Activated CD8-positive, alpha-beta memory T cell treated with anti-CD3 and anti-CD28 coated beads for 1 hour (primary cell): Measurements from ENCODE around the gene IFNGR2.
"Not testable (repeated sequence)": the region's sequence is repeated elsewhere in the genome, so short reads cannot be mapped to it uniquely, and the experiment has no call there.

ENCODE experiments used
- DNase-seq, 2 donors: peaks; one replicate each; pipeline ENCODE4 v3.0.0-alpha.2; 2020; ENCODE audit warnings: low read depth in 1 of 2; ENCODE audit errors: extremely low read depth in 1 of 2

Gene IFNGR2

DNA sequence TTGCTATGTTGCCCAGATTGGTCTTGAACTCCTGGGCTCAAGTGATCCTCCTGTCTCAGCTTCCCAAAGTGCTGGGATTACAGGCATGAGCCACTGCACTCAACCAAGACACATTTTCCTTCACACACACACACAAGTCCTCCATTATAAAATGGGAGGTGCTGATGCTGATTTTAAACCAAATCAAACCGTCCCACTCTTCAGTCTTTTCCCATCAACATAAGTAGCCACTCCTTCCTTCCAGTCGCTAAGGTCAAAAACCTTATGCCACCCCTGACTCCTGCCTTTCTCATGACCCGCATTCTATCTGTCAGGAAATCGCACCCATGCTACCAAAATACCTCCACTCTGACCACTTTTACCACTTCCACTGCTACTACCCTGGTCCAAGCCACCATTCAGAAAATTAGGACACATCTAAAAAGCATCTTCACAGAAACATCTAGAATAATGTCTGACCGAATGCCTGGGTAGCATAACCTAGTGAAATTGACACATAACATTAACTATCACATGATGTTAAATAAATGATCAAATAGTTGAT, 28.0 kb upstream of the IFNGR2 start:
- DNase-seq: no peak

DNA sequence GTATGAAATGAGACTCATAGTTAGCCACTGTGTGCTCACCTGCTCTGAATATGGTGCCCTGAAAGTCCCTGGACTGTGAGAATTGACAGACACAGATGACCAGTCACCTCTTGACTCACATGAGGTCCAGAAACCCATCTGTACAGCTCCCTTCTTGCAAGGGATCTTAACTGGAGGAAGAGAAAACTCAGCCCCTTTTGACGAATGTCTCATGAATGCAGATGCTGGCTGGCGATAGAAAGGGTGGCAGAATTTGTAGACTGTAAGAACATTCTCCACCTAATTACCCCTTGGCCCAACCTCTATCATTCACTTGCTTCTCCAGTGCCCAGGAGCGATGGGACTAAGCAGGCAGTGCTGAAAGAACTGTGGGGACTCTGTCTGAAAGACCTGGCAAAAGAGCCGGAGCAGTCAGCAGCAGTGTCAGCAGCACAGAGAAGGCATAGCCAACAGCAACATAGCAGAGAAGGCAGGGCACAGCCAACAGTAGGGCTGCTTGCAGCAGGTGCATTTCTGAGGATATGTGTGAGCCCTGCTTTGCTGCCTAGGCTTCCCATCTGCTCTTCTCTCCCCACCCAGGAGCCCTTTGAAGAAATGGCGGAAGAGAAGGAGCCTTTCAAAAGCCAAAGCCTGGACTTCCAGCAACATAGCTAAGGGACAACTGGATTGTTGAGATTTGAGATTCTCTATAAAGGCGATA, 25.8 kb upstream of the IFNGR2 start:
- no peak for DNase-seq

DNA sequence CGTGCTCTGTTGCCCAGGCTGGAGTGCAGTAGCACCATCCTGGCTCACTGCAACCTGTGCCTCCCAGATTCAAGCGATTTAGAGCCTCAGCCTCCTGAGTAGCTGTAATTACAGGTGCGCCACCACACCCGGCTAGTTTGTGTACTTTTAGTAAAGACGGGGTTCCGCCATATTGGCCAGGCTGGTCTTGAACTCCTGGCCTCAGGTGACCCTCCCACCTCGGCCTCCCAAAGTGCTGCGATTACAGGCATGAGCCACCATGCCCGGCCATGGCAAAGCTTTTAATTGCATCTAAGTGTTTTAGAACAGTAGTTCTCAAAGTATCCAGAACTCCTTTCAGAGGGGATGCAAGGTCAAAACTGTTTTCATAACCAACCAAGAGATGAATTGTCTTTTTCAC, 25.1 kb upstream of the IFNGR2 start:
- DNase-seq: no peak

DNA sequence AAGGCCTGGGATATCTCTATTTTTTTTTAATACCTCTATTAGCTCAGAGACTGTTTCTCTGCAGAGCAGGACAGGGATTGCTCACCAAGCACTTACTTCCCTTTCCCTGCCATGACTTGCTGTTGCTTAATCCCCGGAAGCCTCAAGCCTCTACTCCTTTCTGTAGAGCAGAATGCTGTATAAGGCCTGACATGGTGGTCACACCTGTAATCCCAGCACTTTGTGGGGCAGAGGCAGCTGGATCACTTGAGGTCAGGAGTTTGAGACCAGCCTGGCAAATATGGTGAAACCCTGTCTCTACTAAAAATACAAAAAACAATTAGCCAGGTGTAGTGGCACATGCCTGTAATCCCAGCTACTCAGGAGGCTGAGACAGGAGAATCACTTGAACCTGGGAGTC, 23.3 kb upstream of the IFNGR2 start:
- DNase-seq: not testable (repeated sequence)

DNA sequence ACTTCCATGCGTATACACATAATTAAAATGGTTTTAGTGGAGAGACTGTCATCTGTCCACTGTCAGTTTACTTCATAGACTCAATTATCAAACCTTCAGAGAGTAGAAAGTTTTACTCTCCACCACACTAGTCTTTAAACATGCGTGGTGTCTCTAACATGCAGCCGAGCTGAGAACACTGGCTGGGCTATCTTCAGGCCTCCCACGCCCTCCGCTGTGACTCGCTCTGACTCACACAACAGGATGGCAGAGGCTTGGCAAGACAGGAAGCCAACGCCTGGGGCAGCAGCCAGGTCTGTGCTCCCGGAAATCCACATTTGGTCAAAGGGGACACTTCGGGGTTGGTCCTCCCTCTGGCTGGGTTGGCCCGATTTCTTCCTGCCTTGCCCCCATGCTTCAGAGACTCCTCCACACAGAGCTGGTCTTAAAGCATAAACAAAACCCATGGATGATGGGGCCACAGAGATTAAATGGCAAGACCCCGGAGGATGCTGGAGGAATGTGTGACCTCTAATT, 22.7 kb upstream of the IFNGR2 start:
- DNase-seq: peak; percentile 63 to 65

DNA sequence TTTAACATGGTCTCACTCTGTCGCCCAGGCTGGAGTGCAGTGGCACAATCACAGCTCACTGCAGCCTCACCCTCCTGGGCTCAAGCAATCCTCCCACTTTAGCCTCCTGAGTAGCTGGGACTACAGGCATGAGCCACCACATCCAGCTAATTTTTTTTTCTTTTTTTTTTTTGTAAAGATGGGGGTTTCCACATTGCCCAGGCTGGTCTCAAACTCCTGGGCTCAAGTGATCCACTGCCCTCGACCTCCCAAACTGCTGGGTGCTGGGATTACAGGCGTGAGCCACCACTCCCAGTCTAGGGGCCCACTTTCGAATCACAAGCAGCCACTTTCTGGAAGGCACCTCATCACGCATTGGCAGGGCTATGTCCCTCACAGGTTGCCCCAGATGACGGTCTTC, 21.8 kb upstream of the IFNGR2 start:
- not testable (repeated sequence) for DNase-seq

DNA sequence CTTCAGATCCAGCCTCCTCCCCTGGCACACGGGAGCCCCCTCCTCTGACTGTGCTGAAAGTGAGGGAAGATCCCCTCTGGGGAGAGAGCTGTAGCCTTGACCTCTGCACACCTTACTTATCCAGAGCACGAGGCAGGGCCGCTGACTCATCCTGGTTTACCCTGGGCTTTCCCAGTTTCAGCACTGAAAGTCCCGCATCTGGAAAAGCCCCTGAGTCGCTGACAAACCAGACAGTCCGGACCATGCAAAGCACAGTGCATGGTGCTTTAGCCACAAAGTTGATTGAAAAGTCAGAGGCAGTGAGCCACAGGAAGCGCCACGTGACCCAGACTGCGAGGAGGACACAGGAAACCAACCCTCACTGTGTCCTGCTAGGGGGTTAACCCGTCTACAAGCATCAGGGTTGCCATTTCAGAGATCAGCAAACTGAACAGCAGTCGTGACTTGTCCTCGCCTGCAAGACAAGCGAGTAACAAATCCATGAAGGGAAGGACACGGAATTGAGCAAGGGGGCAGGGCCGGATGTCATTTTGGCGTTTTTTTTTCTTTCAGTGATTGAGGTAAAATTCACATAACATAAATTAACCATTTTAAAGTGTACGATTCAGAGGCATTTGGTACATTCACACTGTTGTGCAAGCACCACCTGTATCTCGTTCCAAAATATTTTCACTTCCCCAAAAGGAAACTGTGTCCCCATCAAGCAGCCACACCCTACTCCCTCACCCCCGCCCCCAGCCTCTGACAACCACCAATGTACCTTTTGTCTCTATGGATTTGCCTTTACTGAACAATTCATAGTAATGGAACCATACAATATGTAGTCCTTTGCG, 19.9 kb upstream of the IFNGR2 start:
- DNase-seq: peak in 1 of 2 donors; percentile 48

DNA sequence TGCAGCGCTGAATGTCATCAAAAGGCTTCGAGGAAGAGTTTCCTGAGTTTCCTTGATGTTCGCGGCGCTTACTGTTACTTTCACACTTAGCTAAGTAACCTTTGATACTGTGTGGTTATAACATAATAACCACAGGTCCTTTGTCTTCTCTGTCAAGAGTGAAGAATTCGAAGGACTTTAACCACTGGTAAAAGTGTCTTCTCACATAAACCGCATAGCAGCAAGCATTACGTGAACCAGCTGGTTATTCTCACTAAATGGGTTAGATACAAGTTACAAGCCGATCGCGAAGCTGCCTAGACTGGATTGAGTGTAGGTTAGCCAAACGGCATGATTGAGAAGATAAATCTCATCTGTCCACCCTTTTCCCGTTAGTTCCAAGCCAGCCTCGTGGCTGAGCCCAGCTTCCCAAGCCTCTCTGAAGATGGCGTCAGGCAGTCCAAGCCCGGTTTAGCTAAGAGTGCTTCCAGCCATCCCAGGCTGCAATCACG, 18.3 kb upstream of the IFNGR2 start:
- no peak for DNase-seq

DNA sequence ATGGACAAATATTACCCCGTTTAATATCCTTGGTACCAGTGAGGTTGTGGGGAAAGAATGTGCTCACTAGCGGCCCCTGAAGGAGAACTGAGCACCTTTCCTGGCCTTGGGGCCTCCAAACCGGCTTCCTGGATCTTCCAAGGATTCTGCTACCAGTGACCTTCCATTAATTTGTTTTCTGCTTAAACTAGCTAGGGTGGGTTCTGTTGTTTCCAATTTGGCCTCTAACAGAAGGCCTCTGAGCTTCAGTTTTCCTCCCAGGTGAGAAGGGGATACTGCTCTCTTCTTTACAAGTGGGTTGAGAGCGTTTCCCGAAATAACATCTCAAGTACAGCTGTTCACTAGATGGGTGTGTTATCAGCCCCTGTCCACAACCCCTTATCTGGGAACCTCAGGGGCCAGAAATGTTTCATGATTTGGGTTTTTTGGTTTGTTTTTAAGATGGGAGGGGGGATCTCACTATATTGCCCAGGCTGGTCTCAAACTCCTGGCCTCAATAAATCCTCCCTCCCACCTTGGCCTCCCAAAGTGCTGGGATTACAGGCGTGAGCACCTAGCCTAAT, 16.9 kb upstream of the IFNGR2 start:
- DNase-seq: no peak

DNA sequence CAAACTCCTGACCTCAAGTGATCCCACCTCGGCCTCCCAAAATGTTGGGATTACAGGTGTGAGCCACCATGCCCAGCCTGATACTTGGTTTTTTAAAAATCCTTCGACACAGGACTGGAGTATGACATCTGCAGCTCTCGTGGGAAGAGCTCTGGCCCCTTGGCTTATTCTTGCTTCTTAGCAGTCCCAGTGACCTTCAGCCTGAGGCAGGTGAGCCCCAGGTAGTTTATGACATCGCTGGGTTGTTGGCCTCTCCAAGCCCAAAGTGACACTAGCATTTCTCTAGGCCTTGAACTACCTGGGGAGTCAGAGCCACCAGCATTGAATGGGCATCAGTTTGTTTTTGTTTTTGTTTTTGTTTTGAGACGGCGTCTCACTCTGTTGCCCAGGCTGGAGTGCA, 15.9 kb upstream of the IFNGR2 start:
- DNase-seq: no peak

DNA sequence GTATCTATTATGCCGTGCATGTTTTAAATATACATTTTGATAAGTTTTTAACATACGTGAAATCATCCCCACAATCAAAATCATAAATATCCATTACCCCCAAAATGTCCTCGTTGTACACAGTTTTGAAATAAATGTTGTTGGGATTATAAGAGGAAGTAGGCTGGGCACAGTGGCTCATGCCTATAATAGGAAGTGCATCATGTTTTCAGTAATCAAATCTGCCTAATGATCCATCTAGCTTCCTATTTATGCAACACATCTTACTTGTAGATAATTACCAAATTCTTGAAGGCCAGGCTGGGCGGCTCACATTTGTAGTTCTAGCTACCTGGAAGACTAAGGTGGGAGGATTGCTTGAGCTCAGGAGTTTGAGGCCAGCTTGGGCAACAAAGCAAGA, 15.0 kb upstream of the IFNGR2 start:
- DNase-seq: no peak

DNA sequence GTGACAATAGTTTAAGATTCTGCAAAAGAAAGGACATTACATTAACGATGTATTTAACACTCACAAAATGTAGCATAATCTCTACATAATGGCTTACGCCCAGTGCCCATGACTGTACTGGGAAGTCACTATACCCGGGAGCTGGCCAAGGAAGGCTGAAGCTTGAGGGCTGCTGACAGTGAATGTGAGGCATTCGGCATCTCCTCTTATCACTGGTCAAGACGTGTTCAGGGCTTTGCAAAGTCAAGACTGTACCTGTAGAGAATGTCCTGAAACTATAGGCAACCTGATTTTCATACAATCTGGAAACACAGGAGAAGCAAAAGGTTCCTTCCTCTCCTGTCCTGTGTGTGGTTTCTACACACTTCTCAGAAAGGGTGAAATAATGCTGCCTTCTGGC, 12.7 kb upstream of the IFNGR2 start:
- DNase-seq: no peak

DNA sequence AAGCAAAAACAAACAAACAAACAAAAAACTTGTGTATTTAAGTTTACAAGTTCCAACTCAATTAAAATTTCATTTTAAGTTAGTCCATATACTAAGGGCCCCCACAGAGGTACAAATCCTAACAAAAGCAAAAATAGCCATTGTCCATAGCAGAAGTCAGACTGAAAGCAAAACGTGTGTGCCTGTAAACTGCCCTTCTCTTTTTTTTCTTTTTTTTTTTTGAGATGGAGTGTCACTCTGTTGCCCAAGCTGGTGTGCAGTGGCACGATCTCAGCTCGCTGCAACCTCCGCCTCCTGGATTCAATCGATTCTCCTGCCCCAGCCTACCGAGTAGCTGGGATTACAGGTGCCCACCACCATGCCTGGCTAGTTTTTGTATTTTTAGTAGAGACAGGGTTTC, 11.6 kb upstream of the IFNGR2 start:
- DNase-seq: no peak

DNA sequence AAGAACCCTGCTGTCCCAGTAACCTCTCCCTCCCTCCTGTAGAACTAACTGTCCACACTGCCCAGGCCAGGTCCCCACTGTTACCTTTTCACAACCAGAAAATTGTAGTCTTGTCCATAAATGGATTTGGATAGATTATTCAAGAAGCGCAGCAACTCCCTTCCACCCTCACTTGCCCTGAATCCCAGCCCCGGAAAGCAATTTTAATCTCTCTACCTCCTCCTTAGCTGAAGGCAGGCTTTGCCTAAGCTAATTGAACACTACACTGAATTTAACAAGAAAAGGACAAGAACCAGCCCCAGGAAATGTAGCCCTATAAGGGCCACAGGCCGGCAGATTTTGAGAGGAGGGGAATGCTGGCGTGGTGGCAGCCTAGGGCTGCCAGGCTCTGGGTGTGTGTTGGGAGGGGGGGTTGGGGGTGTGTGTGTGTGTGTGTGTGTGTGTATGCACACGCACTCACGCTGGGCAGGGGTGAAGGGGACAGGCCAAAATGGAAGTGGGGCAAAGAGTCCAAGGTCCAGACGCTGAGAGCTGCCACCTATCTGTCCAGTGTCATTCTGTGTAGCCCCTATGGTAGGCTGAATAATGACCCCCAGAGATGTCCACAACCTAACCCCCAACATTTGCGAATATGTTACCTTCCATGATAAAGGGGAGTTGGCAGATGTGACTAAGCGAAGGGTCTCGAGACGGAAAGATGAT, 10.8 kb upstream of the IFNGR2 start:
- no peak for DNase-seq

DNA sequence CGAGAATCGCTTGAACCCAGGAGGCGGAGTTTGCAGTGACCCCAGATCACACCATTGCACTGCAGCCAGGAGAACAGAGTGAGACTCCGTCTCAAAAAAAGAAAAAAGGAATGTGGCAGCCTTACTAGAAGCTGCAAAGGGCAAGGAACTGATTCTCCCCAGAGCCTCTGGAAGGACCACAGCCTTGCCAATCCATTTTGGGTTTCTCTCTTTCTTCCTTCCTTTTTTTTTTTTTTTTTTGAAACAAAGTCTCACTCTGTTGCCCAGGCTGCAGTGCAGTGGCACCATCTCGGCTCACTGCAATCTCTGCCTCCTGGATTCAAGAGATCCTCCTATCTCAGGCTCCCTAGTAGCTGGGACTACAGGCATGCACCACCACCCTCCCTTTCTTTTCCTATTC, 9.9 kb upstream of the IFNGR2 start:
- DNase-seq: no peak

DNA sequence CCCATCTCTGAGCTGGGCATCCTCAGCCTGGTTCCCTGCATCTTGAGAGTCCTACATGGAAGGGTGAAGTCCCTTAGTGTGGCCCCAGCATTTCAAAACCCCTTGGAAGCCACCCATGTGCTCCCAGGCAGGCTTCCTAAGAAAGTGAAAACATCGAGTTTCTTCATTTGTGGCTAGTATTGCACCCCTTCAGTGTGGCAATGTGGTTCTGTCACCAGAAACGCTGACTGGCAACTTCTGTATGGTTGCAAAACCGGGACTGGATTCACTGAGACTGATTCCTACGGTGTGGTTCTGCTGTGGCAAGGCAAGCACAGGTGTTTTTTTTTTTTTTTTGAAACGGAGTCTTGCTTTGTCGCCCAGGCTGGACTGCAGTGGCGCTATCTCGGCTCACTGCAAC, 9.0 kb upstream of the IFNGR2 start:
- DNase-seq: no peak

DNA sequence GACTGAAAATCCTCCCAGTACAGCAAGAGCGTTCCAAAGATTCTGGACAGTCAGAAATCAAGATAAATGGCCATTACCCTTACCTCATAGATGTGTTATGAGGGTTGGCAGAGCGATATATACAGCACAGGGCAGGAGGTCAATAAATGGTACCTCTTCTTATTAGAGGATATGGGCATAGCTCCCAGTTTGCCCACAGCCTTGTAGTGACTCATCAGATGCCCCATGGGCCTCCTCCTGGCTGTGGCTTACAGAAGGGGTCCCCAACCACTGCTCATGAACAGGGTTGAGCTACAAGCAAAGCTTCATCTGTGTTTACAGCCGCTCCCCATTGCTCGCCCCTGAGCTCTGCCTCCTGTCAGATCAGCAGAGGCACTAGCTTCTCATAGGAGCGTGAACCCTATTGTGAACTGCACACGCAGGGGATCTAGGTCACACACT, 7.3 kb upstream of the IFNGR2 start:
- DNase-seq: no peak

DNA sequence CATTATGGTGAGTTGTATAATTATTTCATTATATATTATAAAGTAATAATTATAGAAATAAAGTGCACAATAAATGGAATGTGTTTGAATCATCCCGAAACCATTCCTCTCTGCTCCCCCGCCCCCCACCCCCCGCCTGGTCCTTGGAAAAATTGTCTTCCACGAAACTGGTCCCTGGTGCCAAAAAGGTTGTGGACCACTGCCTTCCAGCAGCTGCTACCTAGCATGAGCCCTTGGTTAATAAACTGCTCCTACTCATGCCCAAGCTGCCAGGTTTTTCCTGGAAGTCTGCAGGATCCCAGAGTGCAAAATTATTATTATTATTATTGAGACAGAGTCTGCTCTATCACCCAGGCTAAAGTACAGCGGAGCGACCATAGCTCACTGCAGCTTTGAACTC, 6.8 kb upstream of the IFNGR2 start:
- DNase-seq: no peak

DNA sequence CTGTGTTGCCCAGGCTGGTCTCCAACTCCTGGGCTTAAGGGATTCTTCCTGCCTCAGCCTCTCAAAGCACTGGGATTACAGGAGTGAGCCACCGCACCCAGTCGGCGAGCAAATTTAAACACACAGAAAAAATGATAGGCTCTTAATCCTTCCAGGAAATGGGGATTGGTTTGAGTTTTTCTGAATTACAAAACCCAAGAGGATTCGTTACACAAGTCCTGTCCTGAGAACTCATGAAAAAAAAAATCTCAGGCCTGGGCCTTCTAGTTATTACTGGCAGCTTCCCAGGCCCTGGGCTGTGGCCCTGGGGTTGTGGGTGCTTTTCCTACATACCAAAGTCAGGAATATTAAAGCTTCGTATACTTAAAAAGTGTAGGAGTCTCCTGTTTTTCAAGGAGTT, 6.3 kb upstream of the IFNGR2 start:
- no peak for DNase-seq

DNA sequence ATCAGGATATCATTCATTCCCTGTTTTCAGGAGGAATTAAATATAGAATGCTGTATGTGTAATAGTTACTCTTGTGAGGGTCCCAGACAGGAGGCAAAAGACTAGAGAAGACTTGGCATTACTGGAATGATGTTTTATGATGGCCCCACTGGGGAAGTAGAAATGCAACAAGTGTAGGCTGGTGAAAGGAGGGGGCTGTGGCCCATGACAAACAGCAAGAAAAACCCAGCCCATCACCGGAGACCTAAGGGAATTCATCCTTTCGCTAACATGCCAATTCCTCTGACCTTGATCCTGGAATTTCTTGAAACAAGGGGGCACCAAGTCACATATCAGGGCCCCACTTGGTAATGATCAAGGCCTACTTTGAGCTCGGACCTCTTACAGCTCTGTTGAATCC, 5.5 kb upstream of the IFNGR2 start:
- DNase-seq: no peak

DNA sequence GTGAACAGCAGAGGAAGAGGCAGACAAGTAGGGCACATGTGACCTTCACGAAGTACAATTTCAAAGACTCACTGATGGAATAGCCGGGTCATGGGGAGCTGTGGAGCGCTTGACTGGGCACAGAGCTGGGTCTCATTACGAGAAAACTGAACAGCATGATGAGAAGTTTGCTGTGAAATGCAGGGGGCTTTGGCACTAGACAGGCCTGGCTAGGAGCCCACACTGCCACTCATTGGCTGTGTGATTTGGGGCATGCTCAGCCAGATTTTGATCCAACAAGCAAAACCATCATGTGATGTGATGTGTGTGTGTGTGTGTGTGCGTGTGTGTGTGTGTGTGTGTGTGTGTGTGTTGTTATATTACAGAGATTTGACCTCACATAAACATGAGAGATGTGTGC, 4.9 kb upstream of the IFNGR2 start:
- DNase-seq: no peak
